RWPE1 (cell line): Measurements from ENCODE around the gene CHD3.

Experiments used
- CTCF ChIA-PET: fragments of 350-600 bp; sonication (Branson Sonifier 250); formaldehyde crosslinking; extraction: SDS; loops from one replicate; lab custom pipeline; 2021; lab: Yijun Ruan, JAX
- POLR2A ChIA-PET: fragments of 400-600 bp; formaldehyde crosslinking; extraction: SDS; loops from one replicate; lab custom pipeline; 2020; ENCODE audit warnings: antibody characterized with exemption; ENCODE audit not compliant: low non-redundant PET; lab: Yijun Ruan, JAX
- DNase-seq: peaks from one replicate; pipeline ENCODE4 v3.0.0; 2012; ENCODE audit warnings: low spot score
- H3K27ac ChIP-seq: fragments of 450-650 bp; 2 replicates; pipeline ENCODE4 v1.5.1; 2017
- TF ChIP-seq, protein P1 (sequence below): fragments of 450-650 bp; conservative IDR thresholded peaks from 2 replicates; pipeline ENCODE4 v1.5.1; 2017; ENCODE audit warnings: low read depth, mild to moderate bottlenecking

The CHD3 gene

DNA sequence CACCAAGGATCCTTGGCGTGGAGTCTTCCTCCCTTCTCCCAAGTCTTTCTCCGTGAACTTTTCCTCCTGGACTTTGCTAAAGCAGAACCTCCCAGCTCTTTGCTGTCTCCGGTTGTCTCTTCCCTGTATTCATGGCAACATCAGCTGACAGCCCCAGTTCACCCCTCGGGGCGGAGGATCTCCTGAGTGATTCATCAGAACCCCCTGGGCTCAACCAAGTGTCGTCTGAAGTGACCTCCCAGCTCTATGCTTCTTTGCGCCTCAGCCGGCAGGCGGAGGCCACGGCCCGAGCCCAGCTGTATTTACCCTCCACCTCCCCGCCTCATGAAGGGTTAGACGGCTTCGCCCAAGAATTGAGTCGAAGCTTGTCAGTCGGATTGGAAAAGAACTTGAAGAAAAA, 44.4 kb downstream of the CHD3 start:
- TF ChIP-seq, protein P1, sequence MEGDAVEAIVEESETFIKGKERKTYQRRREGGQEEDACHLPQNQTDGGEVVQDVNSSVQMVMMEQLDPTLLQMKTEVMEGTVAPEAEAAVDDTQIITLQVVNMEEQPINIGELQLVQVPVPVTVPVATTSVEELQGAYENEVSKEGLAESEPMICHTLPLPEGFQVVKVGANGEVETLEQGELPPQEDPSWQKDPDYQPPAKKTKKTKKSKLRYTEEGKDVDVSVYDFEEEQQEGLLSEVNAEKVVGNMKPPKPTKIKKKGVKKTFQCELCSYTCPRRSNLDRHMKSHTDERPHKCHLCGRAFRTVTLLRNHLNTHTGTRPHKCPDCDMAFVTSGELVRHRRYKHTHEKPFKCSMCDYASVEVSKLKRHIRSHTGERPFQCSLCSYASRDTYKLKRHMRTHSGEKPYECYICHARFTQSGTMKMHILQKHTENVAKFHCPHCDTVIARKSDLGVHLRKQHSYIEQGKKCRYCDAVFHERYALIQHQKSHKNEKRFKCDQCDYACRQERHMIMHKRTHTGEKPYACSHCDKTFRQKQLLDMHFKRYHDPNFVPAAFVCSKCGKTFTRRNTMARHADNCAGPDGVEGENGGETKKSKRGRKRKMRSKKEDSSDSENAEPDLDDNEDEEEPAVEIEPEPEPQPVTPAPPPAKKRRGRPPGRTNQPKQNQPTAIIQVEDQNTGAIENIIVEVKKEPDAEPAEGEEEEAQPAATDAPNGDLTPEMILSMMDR = no peak
- ChIA-PET POLR2A (interaction anchor here (0.6 to 1.5 kb wide), 3 partner anchors 11 to 72 kb away, joined by 3 to 4 read pairs (median 3); no protein-coding TSS in a partner anchor), CTCF (interaction anchor here (0.6 to 2.3 kb wide), 9 partner anchors 12 to 228 kb away, joined by 3 to 22 read pairs (median 4); partner anchors contain the start of genes EFNB3 and RNF227)
- peak overlapping the region; percentile 80 for H3K27ac ChIP-seq
- peak; percentile 55 for DNase-seq

GRCh38 chr17:7935859-7936258, 47.3 kb downstream of the CHD3 start:
- POLR2A ChIA-PET = interaction anchor here (0.5 to 0.6 kb wide), 2 partner anchors 106 to 236 kb away, joined by 3 read pairs; no protein-coding TSS in a partner anchor
- DNase-seq = no peak
- no peak overlapping the region for H3K27ac ChIP-seq
- CTCF ChIA-PET = interaction anchor here (0.8 kb wide), 2 partner anchors 12 to 53 kb away, joined by 3 to 5 read pairs; no protein-coding TSS in a partner anchor
- TF ChIP-seq, protein P1 = no peak

- POLR2A ChIA-PET = no interaction called here
- CTCF ChIA-PET = interaction anchor here (0.6 kb wide), 1 partner anchor 171 kb away, joined by 3 read pairs; no protein-coding TSS in a partner anchor
- no peak overlapping the region for H3K27ac ChIP-seq
Measured at GRCh38 chr17:7940034-7940433, 51.4 kb downstream of the CHD3 start.

DNA sequence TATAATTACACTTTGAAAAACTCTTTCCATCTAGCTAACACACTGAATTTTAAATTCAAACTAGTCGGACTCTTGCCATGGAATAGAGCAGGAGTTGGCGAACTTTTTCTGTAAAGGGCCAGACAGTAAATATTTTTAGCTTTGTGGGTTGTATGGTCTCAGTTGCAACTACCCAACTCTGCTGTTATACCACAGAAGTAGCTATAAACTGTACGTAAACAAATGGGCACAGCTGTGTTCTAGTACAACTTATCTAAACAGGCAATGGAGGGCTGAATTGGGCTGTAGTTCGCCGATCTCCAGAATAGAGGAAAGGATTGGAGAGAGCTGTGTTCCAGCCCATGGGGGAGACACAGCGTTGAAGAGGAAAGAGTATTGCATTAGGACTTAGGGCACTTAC, 52.2 kb downstream of the CHD3 start:
- POLR2A ChIA-PET = no interaction called here
- DNase-seq = no peak
- CTCF ChIA-PET = interaction anchor here (0.6 kb wide), 1 partner anchor 170 kb away, joined by 3 read pairs; no protein-coding TSS in a partner anchor
- H3K27ac ChIP-seq = no peak overlapping the region
- TF ChIP-seq, protein P1 = no peak

More at GRCh38 chr17:7940034-7940433, 51.4 kb downstream of the CHD3 start:
- DNase-seq = no peak
- TF ChIP-seq, protein P1 = no peak

DNA sequence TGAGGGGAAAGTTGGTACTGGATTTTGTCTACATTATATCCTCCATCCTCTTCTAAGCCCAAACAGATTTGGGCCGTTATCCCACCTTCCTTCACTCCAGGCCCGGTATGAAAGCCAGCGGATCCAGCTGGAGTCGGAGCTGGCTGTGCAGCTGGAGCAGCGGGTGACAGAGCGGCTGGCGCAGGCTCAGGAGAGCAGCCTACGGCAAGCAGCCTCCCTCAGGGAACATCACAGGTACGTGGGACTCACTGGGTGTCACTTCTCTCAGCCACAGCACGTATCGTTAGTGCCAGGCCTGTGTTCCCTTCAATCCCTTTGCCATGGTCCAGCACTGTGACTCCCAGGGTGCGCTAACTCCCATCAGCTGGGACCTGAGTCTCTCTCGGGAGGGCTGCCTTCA, 54.7 kb downstream of the CHD3 start:
- TF ChIP-seq, protein P1 = no peak
- no peak overlapping the region for H3K27ac ChIP-seq
- ChIA-PET POLR2A (interaction anchor here (0.5 kb wide), 1 partner anchor 55 kb away, joined by 3 read pairs; no protein-coding TSS in a partner anchor), CTCF (no interaction called here)
- no peak for DNase-seq

DNA sequence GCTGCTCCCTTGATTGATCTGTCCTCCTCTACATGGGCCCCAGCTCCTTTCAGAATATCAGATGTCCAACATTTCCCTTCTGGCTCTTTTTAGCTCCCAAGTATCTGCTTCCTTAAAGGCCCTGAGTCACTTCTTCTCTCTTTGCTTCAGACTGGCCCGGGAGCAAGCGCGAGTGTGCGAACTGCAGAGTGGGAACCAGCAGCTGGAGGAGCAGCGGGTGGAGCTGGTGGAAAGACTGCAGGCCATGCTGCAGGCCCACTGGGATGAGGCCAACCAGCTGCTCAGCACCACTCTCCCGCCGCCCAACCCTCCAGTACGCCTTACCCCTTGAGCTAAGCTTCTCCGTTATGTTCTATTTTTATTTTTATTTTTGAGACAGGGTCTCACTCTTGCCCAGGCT, 55.7 kb downstream of the CHD3 start:
- TF ChIP-seq, protein P1 = no peak
- POLR2A ChIA-PET = interaction anchor here (0.6 to 0.9 kb wide), 2 partner anchors 12 to 293 kb away, joined by 3 to 4 read pairs; no protein-coding TSS in a partner anchor
- H3K27ac ChIP-seq = no peak overlapping the region
- DNase-seq = no peak
- CTCF ChIA-PET = interaction anchor here (0.9 to 1.6 kb wide), 2 partner anchors 11 to 97 kb away, joined by 3 to 6 read pairs; no protein-coding TSS in a partner anchor
